K562 (cell line): ENCODE measurements around the gene FAM83G. TPM values are rescaled to one million over a fixed set of nuclear protein-coding genes. Genes with fewer than 3 reads are reported as not detected.
"Not testable (repeated sequence)": the region's sequence is repeated elsewhere in the genome, so short reads cannot be mapped to it uniquely, and the experiment has no call there.

Experiments used
- ATAC-seq: fragments of 200-7000 bp; cut with Tn5 transposase; 3 replicates; pipeline ENCODE4 v1.9.1; 2020; ENCODE audit warnings: moderate library complexity
- BruUV-seq: library from RNA; stranded (reverse); fragments of 400-500 nt; replicated peaks from 2 replicates; lab custom pipeline; 2021; lab: Mats Ljungman, UMichigan
- CTCF ChIA-PET: fragments of 300-600 bp; formaldehyde crosslinking; extraction: SDS; loops from one replicate; lab custom pipeline; 2021; ENCODE audit warnings: low intra/inter-chr PET ratio; lab: Yijun Ruan, JAX
- POLR2A ChIA-PET: fragments of 300-600, 350-650 bp; sonication (Branson Sonifier 250); formaldehyde crosslinking; extraction: SDS; loops from one replicate; lab custom pipeline; 2021; ENCODE audit warnings: antibody characterized with exemption, inconsistent platforms; lab: Yijun Ruan, JAX
- DNase-seq, 4 experiments: peaks; one replicate each; pipeline versions ENCODE4 v3.0.0 to v3.0.0-alpha.2; 2011 to 2018; ENCODE audit warnings: low spot score in 3 of 4, mixed read lengths in 3 of 4; ENCODE audit errors: extremely low read depth in 1 of 4
- FAIRE-seq: peaks from 2 replicates; lab custom pipeline; 2011; peaks lifted over from hg19 to GRCh38; lab: Jason Lieb, UNC
- H2AFZ ChIP-seq: 2 replicates; pipeline ENCODE4 v1.6.0; 2011; ENCODE audit warnings: low read depth, low read length, control low read depth, inconsistent platforms
- H3K27ac ChIP-seq: fragments of 200-600 bp; 3 replicates; pipeline ENCODE4 v1.8.0; 2011; ENCODE audit warnings: low read depth, mild to moderate bottlenecking, control low read depth, inconsistent platforms, low read length, moderate library complexity, mixed read lengths; ENCODE audit errors: extremely low read depth
- H3K27me3 ChIP-seq, 2 experiments: fragments of 300-600 bp in 1 of 2; 2 replicates in 1 of 2; 3 replicates in 1 of 2; pipeline versions ENCODE4 v1.6.0 to v1.8.0; 2011; ENCODE audit warnings: inconsistent platforms in 2 of 2, low read length in 2 of 2, mild to moderate bottlenecking in 1 of 2, mixed read lengths in 1 of 2, moderate library complexity in 1 of 2; ENCODE audit not compliant: control insufficient read depth in 2 of 2, insufficient read depth in 2 of 2
- H3K36me3 ChIP-seq: fragments of 300-600 bp; 3 replicates; pipeline ENCODE4 v1.8.0; 2011; ENCODE audit warnings: mild to moderate bottlenecking, low read length, inconsistent platforms; ENCODE audit not compliant: control insufficient read depth, insufficient read depth
- H3K4me1 ChIP-seq, 2 experiments: fragments of 200-600 bp in 1 of 2; replicated peaks in 1 of 2; 2 replicates in 1 of 2; 3 replicates in 1 of 2; pipeline versions ENCODE4 v1.5.1 to v1.8.0; 2011; ENCODE audit warnings: inconsistent platforms in 2 of 2, low read length in 2 of 2, mild to moderate bottlenecking in 1 of 2, mixed read lengths in 1 of 2, moderate library complexity in 1 of 2; ENCODE audit not compliant: control insufficient read depth in 2 of 2, insufficient read depth in 2 of 2
- H3K4me2 ChIP-seq: 2 replicates; pipeline ENCODE4 v1.6.1; 2011; ENCODE audit warnings: low read length, control low read depth, inconsistent platforms, mixed read lengths; ENCODE audit not compliant: insufficient read depth
- H3K4me3 ChIP-seq: fragments of 200-600 bp; sonication (generic), shearing (Covaris generic); 2 replicates; pipeline ENCODE4 v1.5.1; 2016; ENCODE audit warnings: control low read depth, inconsistent platforms
- H3K79me2 ChIP-seq: fragments of 200-600 bp; 3 replicates; pipeline ENCODE4 v1.8.0; 2011; ENCODE audit warnings: low read length, inconsistent platforms; ENCODE audit not compliant: control insufficient read depth, insufficient read depth
- H3K9ac ChIP-seq, 2 experiments: 2 replicates each; pipeline versions ENCODE4 v1.6.0 to v1.6.1; 2011; ENCODE audit warnings: low read depth in 2 of 2, low read length in 2 of 2, control low read depth in 1 of 2, inconsistent platforms in 1 of 2, mild to moderate bottlenecking in 1 of 2, mixed read lengths in 1 of 2; ENCODE audit not compliant: insufficient read depth in 1 of 2
- H3K9me1 ChIP-seq: one replicate; pipeline ENCODE4 v1.6.0; 2011; ENCODE audit warnings: inconsistent platforms, mild to moderate bottlenecking, low read length, moderate library complexity; ENCODE audit not compliant: control insufficient read depth, insufficient read depth
- H3K9me3 ChIP-seq: replicated peaks from 2 replicates; pipeline ENCODE4 v1.5.1; 2011; ENCODE audit warnings: low read depth, low read length, inconsistent platforms; ENCODE audit not compliant: control insufficient read depth, insufficient read depth
- H4K20me1 ChIP-seq: replicated peaks from 2 replicates; pipeline ENCODE4 v1.6.1; 2011; ENCODE audit warnings: low read length, inconsistent platforms, mixed read lengths; ENCODE audit not compliant: control insufficient read depth, insufficient read depth
- CBFA2T2 ChIP-seq: fragments of 450-650 bp; conservative IDR thresholded peaks from 2 replicates; pipeline ENCODE4 v1.6.1; 2017; ENCODE audit warnings: mild to moderate bottlenecking
- CXXC5 ChIP-seq: fragments of 250-450 bp; sonication (Bioruptor Pico); IDR thresholded peaks from 2 replicates; pipeline ENCODE4 v1.8.0; 2022; ENCODE audit warnings: inconsistent platforms, mild to moderate bottlenecking, moderate library complexity
- EP300 ChIP-seq: IDR thresholded peaks from 2 replicates; pipeline ENCODE4 v1.6.1; 2012; ENCODE audit warnings: low read length, improper control_type of control experiment
- HDAC3 ChIP-seq: fragments of 450-650 bp; IDR thresholded peaks from 2 replicates; pipeline ENCODE4 v1.6.1; 2018; ENCODE audit warnings: borderline replicate concordance, mild to moderate bottlenecking, moderate library complexity; ENCODE audit not compliant: partially characterized antibody
- HNRNPH1 ChIP-seq: fragments of 200-400 bp; formaldehyde crosslinking; optimal IDR thresholded peaks from 2 replicates; pipeline ENCODE3; 2017; ENCODE audit warnings: low read depth, mild to moderate bottlenecking, low read length, moderate library complexity
- MIER1 ChIP-seq: fragments of 450-650 bp; IDR thresholded peaks from 2 replicates; pipeline ENCODE4 v1.6.1; 2016; ENCODE audit warnings: antibody characterized with exemption, mild to moderate bottlenecking, low read depth
- ZFPM2 ChIP-seq: fragments of 250-450 bp; sonication (Bioruptor Pico); IDR thresholded peaks from 2 replicates; pipeline ENCODE4 v1.5.1; 2022; ENCODE audit warnings: mild to moderate bottlenecking
- ZNF184 ChIP-seq: sonication (generic); formaldehyde crosslinking; IDR thresholded peaks from 2 replicates; pipeline ENCODE4 v1.5.0; 2020; ENCODE audit warnings: missing genetic modification reagents
- WGBS: fragments of 100-300 bp; shearing (Covaris generic); methylation state at CpG from one replicate; pipeline ENCODE4 v1.1.6; 2016; ENCODE audit warnings: low coverage, mixed read lengths; ENCODE audit not compliant: insufficient coverage; ENCODE audit errors: missing lambda C conversion rate; 5-methylcytosine and 5-hydroxymethylcytosine counted together
- in situ Hi-C: fragments of 300-500 bp; cut with MboI; formaldehyde crosslinking; loops from 4 replicates; pipeline ENCODE4 v1.15.0; 2018; ENCODE audit warnings: inconsistent platforms, mixed read lengths
- intact Hi-C: fragments of 100-400 bp; cut with micrococcal nuclease; formaldehyde crosslinking; loops from 2 replicates; pipeline ENCODE4 v1.14.2; 2022
- polyA plus RNA-seq, 8 experiments: library from polyadenylated mRNA; depleted of rRNA in 4 of 8; stranded (reverse) in 5 of 8; unstranded in 3 of 8; fragments of >200 nt; fragmentation: Nextera tagmentation in 2 of 8; fragmentation: Illumina TruSeq in 1 of 8; extraction: Ambion mirVana in 2 of 8; extraction: Trizol in 1 of 8; gene quantifications; 2 replicates each; pipeline versions ENCODE4 v1.2.1 to v1.2.3, GENCODE V29; 2011 to 2014; ENCODE audit warnings: inconsistent platforms in 1 of 8, missing spikeins in 1 of 8
- total RNA-seq, 7 experiments: library from RNA; depleted of rRNA in 6 of 7; stranded (reverse); fragments of >200 nt in 6 of 7; fragmentation: Illumina TruSeq in 2 of 7; extraction: Trizol in 2 of 7; gene quantifications; 2 replicates each; pipeline versions ENCODE4 v1.2.1 to v1.2.3, GENCODE V29; 2011 to 2021; ENCODE audit warnings: low replicate concordance in 1 of 7
- TF ChIP-seq, protein P1 (sequence below): fragments of 450-650 bp; formaldehyde crosslinking; IDR thresholded peaks from 2 replicates; pipeline ENCODE4 v1.4.0; 2020; ENCODE audit warnings: mild to moderate bottlenecking, moderate library complexity

Gene FAM83G
- total and polyA plus RNA-seq, 9 of the 15 experiments (the other 6 are each of a cell fraction or from before 2014, with no cell fraction given): 0.04 to 10.3 (median 4.5) TPM; not detected in 1

DNA sequence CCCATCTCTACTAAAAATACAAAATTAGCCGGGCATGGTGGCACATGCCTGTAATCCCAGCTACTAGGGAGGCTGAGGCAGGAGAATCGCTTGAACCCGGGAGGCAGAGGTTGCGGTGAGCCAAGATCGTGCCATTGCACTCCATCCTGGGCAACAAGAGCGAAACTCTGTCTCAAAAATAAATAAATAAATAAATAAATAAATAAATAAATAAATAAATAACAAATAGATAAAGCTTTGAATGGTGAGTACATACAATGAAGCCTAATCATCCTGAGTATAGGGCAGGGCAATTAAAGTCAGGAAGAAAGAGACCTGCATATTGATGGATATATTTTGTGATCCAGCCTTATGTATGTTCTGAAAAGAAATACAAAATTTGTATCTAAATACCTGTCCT lies 48.5 kb downstream of the FAM83G start:
- H2AFZ ChIP-seq, BruUV-seq, CTCF ChIA-PET, H3K4me2 ChIP-seq, H3K79me2 ChIP-seq, H3K9me1 ChIP-seq, H3K36me3 ChIP-seq, H3K4me3 ChIP-seq, DNase-seq, H3K9ac ChIP-seq, H3K27me3 ChIP-seq, H3K27ac ChIP-seq, H3K9me3 ChIP-seq, FAIRE-seq, H4K20me1 ChIP-seq, ATAC-seq: not testable (repeated sequence)
- WGBS: 90% methylated on average over 5 of the region's 6 CpGs
- POLR2A ChIA-PET: interaction anchor here (1.1 kb wide), 1 partner anchor 13 kb away, joined by 3 read pairs; no protein-coding TSS in a partner anchor
- H3K4me1 ChIP-seq: peaks cover 2 to 29% of the 10 kb centered on the region in 2 experiments; a peak in 3 of 5 replicates
- in situ Hi-C loops (loop anchor here (10.0 kb wide), 1 partner anchor 189 kb away; no protein-coding TSS in a partner anchor), intact Hi-C loops (loop anchor here (10.0 kb wide), 1 partner anchor 141 kb away; no protein-coding TSS in a partner anchor)

DNA sequence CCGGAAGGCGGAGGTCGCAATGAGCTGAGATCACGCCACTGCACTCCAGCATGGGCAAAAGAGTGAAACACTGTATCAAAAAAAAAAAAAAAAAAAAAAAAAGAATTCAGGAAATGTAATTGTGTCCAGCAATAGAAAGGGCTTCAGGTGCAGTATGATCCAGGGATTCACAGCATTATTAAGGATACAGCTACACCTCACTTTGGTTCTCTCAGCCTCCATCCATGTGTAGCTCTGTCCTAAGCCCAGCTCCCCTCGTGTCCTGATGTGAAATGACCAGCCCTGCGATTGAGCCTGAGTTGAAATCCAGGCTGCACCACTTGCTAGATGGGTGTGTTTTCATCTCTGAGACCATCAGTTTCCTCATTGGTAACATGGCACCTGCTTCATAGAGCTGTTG lies 49.6 kb downstream of the FAM83G start:
- no peak overlapping the region for H3K27ac ChIP-seq
- no peak overlapping the region for H3K4me2 ChIP-seq
- WGBS: 19% methylated on average over 2 of the region's 6 CpGs
- no TSS peak for BruUV-seq
- no peak for FAIRE-seq
- H2AFZ ChIP-seq: peak overlapping the region; percentile 38; the same call in 1 of the 2 replicates
- H3K9me1 ChIP-seq: no peaks in the 10 kb centered on the region
- peaks cover 2 to 20% of the 10 kb centered on the region in 2 experiments; a peak in 3 of 5 replicates for H3K4me1 ChIP-seq
- no peaks in the 10 kb centered on the region for H3K36me3 ChIP-seq
- ChIA-PET CTCF (no interaction called here), POLR2A (interaction anchor here (1.0 to 1.1 kb wide), 2 partner anchors 12 to 18 kb away, joined by 3 read pairs; no protein-coding TSS in a partner anchor)
- in situ Hi-C loops (loop anchor here (10.0 kb wide), 1 partner anchor 190 kb away; no protein-coding TSS in a partner anchor), intact Hi-C loops (loop anchor here (10.0 kb wide), 1 partner anchor 140 kb away; no protein-coding TSS in a partner anchor)
- no peak overlapping the region for H3K9ac ChIP-seq
- no peaks in the 10 kb centered on the region for H3K9me3 ChIP-seq
- no peak for ATAC-seq
- no peak for DNase-seq
- peaks cover 0 to 8% of the 10 kb centered on the region in 2 experiments; a peak in 2 of 5 replicates for H3K27me3 ChIP-seq
- no peaks in the 10 kb centered on the region for H4K20me1 ChIP-seq
- H3K79me2 ChIP-seq: no peaks in the 10 kb centered on the region
- TF ChIP-seq HDAC3 (no peak), EP300 (no peak), MIER1 (no peak), ZNF184 (CRISPR knock-in tag) (no peak), CXXC5 (CRISPR knock-in tag) (no peak), HNRNPH1 (no peak), CBFA2T2 (no peak), ZFPM2 (CRISPR knock-in tag) (no peak)
- TF ChIP-seq, protein P1, sequence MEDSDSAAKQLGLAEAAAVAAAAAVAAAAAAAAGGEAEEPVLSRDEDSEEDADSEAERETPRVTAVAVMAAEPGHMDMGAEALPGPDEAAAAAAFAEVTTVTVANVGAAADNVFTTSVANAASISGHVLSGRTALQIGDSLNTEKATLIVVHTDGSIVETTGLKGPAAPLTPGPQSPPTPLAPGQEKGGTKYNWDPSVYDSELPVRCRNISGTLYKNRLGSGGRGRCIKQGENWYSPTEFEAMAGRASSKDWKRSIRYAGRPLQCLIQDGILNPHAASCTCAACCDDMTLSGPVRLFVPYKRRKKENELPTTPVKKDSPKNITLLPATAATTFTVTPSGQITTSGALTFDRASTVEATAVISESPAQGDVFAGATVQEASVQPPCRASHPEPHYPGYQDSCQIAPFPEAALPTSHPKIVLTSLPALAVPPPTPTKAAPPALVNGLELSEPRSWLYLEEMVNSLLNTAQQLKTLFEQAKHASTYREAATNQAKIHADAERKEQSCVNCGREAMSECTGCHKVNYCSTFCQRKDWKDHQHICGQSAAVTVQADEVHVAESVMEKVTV (CRISPR knock-in tag): no peak
- H3K4me3 ChIP-seq: no peak overlapping the region
